HG03095 (cell line): ENCODE results near the gene VCAM1.

Experiments
- ATAC-seq: cut with Tn5 transposase; IDR thresholded peaks from one replicate; pipeline ENCODE4 v1.9.1; 2021; ENCODE audit warnings: moderate library complexity; ENCODE audit not compliant: unreplicated experiment

VCAM1 gene

DNA sequence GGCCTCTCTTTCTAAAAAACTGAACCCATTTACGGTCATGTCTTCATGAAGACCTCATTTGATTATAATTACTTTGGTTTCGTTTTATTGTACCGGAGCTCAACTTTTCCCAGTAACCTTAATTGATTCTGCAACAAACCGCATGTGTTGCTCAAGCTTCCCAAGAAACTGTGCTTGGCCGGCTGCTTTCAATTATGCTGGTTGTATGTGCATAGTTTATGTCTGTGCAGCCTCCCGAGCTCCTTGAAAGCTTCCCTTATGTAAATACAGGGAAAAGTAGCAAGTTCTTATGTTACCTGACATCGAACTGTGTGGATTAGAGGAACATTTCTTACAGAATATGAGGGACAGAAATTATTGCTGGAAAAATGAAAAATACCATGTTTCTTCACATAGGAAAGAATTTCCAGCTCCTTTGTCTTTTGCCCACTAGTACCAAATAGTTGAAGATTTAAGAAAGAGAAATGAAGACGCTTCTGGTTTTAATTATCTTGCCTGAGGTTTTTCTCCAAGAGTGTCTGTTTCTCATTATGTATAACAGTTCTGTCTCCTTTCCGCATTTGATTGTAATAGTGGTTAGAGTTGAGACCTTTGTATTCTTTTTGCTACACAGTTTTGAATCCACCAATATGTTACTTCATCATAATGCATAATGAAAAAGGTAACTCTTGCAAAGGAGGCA lies 2.1 kb downstream of the VCAM1 start:
- ATAC-seq = no peak

DNA sequence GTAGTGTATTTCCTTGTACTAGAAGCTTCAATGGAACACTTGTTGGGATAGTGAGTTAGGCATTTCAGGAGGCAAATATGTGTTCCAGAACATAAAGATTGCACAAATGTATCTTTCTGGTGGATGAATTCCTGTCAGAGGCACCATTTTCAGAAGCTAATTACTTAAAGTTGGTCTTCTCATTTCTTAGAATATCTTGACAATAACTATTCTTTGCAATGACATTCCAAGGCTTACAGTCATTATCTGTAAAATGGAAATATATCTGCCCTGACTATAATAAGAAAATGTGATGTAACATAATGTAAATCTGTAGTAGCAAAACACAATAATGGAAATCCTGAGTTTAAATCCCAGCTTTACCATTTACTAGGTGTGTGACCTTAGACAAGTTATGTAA lies 2.7 kb downstream of the VCAM1 start:
- no peak for ATAC-seq

DNA sequence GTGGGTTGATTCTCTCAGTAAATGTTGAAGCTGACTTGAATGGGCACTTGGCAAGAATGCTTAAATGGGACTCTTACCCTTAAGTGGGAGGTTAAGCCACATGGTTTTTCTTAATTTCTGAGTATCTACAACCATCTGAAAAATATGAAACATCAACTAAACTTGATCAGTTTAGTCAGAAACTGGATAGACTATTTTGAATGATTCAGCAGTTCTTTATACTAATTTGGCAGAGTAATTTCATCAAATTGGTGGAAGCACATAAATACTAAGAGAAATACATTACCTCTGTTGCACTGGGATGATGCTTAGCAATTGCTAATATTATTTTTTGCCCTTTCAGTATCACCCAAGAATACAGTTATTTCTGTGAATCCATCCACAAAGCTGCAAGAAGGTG lies 4.7 kb downstream of the VCAM1 start:
- ATAC-seq = no peak

DNA sequence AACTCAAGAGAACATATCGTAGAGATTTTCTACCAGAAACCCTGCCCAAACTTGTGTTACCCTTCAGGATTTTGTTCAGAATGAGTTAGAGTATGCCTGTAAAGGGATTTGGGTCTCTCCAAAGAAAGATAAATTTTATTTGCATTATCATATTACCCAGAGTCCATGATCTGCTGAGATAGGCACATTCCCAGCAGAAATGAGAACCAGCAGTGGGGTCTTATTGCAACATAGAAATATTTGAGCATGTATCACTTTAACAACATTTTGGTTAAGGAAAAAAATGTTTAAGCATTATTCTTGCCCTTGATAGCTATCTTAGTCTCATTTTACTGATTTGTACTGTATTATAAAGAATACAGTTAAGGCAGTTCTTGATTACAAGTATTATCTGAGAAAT lies 10.6 kb downstream of the VCAM1 start:
- ATAC-seq = no peak

- ATAC-seq = no peak
Measured at GRCh38 chr1:100731309-100731708, 11.8 kb downstream of the VCAM1 start.

- no peak for ATAC-seq
Measured at GRCh38 chr1:100731758-100732157, 12.2 kb downstream of the VCAM1 start.

DNA sequence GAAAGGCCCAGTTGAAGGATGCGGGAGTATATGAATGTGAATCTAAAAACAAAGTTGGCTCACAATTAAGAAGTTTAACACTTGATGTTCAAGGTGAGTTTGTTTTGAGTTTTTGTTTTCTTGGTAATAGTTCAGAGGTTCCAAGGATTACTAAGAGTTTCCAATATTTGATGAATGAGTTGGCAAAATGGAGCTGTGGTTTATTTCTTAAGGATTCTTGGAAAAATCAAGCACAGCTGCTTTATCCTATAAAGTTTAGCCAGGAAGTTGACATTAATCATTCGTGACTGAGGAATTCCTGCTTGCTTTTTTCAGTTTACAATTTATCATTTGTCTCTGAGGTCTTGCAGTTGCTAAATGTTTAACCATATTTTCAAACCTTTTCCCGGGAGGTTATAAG lies 15.1 kb downstream of the VCAM1 start:
- ATAC-seq = no peak

DNA sequence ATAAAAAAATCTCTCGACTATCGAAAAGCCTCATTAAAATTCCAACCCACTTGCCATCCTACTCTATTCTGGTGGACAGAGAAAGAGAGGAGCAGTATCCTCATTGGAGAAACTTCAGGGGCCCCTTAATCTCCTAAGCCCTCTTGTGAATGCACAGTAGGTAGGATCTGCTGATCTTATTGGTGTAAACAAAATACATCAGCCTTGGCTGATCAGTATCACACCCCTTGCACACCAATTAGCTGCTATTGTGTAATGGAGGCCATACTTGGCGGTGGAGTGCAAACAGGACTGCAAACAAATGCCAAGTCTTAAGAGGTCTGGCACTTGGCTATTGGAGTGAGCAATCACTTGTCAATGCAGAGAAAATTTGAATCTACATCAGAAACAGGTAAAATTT lies 15.7 kb downstream of the VCAM1 start:
- no peak for ATAC-seq

GRCh38 chr1:100736324-100736723 lies 16.8 kb downstream of the VCAM1 start:
- ATAC-seq = no peak

GRCh38 chr1:100736746-100737145 lies 17.2 kb downstream of the VCAM1 start:
- no peak for ATAC-seq

DNA sequence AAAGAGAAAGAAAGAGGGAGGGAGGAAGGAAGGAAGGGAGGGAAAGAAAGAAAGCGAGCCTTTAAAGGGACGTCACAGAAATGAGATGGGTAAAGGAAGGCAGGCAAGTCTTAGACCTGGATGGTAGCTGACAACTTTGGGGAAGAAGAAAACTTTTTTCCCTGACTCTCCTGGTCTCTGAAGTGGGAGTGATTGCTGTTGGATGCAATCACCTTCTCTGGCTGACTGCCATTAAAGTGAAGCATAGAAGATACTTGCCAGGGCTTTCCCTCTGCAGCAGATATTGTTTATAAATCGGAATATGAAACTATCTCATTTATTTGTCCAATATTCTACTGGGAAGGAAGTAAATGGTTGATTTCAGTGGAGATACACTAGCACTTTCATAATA lies 27.0 kb downstream of the VCAM1 start:
- no peak for ATAC-seq

DNA sequence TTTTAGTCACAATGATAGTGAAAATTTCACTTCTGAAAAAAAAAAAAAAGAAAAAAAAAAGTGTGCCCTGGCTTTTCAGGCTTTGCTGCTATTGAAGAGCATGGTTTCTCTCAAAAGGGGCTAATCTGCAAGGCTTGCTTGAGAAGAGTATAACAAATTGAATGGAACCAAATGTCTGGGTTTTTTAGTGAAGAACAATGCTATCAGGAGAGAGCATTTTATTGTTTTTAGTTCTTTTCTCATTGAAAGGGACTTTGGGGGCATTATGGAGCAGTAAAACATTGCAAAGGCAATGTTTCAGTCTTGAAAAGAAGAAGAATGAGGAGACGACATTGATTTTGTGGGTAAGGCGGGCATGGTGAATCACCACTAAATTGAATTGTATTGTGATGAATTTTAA lies 28.2 kb downstream of the VCAM1 start:
- ATAC-seq = no peak

DNA sequence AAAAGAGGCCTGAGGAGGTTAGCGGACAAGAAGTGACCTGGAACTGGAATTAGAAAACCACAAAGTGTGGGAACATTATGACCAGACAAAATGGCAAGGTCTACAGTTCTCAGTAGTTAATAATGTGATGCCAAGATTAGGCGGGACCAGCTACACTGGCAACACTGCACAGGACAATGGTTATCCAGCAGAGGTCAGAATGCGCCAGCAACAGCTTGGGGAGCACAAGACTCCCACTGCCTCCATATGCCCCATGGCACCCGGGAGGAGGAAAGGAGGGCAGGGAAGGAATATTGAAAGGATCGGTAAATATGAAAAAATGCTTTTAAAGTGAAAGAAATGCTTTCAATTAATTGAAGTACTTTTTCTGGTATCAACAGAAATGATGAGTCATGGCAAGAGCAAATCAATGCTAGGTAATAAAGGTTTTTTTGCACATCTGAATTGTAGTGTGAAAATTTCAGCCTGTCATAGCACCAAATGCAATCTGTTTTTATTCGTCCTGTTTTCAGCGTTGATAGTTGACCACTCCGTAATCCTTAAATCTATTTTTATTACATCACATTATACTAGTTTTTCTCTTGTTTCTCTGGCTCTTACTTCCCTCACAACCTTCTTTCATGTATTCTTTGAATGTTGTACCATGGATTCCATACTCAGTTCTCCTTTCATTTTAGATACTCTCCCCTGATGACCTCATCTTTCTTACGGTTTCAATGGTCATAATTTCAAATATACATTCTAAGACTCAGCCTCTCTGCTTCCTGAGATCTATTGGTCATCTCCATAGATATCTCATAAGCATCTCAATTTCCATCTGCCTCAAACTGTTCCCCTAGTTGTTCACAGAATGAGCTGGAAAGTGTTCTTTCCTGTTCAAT lies 30.7 kb downstream of the VCAM1 start:
- ATAC-seq = no peak

- no peak for ATAC-seq
Measured at GRCh38 chr1:100752791-100753190, 33.2 kb downstream of the VCAM1 start.

GRCh38 chr1:100757946-100758345 lies 38.4 kb downstream of the VCAM1 start:
- ATAC-seq = no peak

DNA sequence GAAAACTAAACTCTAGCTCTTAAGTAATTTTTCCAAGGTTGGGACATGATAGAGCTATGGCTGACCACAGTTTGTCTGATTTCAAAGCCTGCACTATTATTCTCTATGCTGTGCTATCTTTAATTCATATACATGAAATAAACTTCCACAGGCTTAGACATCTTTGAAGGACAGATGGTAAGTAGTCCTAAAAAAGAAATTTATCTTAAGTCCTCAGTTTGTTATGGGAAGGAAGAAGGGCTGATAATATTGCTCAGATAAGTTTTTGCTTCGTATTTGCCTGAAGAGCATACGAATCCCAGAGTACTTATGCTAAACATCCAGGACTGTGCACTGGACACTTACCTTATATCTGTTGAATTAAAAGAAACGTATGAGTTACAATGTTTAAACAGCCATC lies 39.6 kb downstream of the VCAM1 start:
- ATAC-seq = no peak

DNA sequence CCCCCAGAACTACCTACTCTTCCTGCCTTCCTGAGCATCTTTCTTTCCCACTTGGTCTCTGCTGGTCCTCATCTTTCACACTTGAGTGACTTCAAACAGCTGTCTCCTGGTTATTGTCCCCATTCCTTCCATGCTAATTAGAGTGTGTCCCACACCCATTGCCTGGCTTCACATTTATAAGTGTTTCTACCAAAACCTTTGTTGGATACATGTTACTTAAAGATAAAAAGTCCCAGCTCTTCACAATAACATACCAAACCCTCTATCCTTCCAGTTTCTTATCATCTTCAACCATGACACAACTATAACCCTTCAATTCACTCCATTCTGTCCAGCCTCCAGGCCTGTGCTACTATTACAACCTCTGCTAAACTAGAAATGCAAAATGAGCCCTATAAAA lies 41.0 kb downstream of the VCAM1 start:
- ATAC-seq = no peak

- no peak for ATAC-seq
Measured at GRCh38 chr1:100762461-100762860, 42.9 kb downstream of the VCAM1 start.

GRCh38 chr1:100767176-100767890 lies 47.8 kb downstream of the VCAM1 start:
- ATAC-seq = no peak

DNA sequence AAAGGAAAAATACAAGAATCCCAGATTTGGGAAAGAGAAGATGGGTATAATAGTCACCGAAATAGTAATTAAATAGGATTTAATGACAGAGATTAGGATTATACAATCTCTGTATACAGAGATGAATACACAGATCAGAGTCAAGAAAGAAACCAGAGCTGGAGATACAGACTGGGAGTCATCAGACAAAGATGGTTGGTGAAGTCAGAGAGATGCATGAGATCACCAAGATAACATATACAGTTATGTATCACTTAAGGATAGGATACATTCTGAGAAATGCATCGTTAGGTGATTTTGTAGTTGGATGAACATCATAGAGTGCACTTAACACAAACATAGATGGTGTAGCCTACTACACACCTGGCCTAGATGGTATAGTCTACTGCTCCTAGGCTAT lies 49.8 kb downstream of the VCAM1 start:
- ATAC-seq = no peak

DNA sequence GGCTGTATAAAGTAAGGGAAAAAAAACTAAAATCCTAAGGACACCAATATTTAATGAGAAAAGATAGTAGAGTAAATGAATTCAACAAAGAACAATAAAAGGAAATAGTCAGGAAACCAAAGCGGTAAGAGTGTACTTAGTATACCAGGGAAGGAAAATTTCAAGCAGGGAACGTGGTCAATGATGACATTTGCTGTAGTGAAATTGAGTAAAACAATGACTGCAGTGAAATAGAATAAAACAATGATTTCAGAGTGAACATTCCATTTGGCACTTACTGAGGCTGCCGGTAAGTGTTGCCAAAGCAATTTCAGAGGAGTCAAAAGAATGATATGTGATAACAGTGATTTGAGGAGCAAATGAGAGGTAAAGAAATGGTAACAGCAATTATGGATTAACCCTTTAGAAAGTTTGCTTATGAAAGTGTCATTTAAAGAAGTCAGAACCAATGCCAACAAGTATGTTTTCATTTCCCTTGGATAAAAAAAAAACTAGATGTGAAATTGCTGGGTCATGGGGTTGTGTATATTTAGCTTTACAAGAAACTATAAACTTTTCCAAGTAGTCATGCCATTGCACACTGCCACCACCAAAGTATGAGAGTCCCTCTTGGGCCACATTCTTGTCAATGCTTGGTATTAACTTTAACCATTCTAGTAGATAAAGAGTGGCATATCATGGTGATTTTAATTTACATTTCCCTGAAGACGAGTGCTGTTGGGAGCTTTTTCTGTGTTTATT lies 50.5 kb downstream of the VCAM1 start:
- ATAC-seq = no peak
